NCI-H2227 (cell line): ENCODE data around the gene GLOD5.

Experiments
- DNase-seq: peaks from one replicate; lab custom pipeline; 2025; ENCODE audit not compliant: unreplicated experiment; lab: John Stamatoyannopoulos, UW

The GLOD5 gene

GRCh38 chrX:48761674-48762471 is at the start of gene GLOD5:
TSS of gene GLOD5 (plus strand) at chrX:48761747. CDS start at chrX:48761791, 44 bp downstream.
- DNase-seq = peak; percentile 30

GRCh38 chrX:48711929-48712505 is 49.5 kb upstream of the GLOD5 start:
- no peak for DNase-seq

DNA sequence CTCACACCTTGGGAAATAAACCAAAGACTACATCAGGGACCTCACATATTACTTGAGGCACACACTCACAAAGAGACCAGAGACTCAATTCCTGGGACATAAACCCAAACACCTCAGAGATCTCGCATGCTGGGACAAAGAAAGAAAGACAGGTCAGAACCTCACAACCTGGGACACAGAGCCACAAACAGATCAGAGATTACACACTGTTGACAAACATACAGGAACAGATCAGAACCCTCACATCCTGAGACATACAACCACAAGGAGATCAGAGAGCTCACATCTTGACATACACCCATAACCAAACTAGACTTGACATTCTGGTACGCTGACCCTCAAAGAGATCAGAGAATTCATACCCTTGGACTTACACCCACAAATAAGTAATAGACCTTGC is 47.7 kb upstream of the GLOD5 start:
- no peak for DNase-seq

GRCh38 chrX:48714573-48714972 is 47.0 kb upstream of the GLOD5 start:
- DNase-seq = no peak

DNA sequence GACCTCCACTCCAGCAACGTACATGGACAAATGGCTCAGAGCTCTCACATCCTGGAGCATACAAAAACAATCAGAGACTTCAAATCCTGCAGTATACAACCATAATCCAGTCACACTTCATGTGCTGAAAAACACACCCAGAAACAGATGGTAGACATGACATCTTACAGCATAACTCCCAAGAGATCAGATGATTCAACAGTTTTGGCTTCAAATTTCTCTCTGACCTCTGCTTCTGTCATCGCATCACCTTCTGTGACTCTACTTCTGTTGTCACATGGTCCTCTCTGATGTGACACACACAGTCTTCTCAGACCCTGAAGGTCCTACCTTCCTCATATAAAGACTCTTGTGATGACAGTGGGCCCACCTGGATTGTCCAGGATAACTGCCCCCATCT is 46.5 kb upstream of the GLOD5 start:
- DNase-seq = no peak

- no peak for DNase-seq
Observed at GRCh38 chrX:48715876-48716502, 45.6 kb upstream of the GLOD5 start.

GRCh38 chrX:48719958-48720357 is 41.6 kb upstream of the GLOD5 start:
- DNase-seq = no peak

DNA sequence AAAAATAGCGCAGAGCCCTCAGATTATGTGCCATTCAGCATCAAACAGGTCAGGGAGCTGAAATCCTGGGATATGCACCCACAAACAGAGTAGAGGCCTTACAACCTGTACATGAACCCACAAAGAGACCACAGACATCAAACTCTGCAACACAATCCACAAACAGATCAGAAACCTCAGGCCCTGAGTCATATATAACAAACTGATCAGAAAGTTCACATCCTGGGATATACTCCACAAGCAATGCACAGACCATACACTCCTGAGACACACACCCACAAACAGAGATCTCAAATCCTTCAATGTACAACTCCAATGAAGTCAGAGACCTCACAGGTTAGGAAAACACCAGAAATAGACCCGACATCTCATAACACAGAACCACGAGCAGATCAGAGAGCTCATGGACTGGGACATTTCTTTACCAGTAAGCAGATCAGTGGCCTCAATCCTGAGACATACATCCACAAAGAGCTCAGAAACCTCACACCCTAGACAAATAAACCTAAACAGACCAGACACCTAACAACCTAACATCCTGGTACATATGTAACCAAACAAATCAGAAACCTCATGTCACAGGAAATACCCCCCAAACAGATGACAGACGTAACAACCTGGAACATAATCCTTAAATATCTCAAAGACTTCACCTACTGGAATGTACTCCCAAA is 40.8 kb upstream of the GLOD5 start:
- DNase-seq = no peak

DNA sequence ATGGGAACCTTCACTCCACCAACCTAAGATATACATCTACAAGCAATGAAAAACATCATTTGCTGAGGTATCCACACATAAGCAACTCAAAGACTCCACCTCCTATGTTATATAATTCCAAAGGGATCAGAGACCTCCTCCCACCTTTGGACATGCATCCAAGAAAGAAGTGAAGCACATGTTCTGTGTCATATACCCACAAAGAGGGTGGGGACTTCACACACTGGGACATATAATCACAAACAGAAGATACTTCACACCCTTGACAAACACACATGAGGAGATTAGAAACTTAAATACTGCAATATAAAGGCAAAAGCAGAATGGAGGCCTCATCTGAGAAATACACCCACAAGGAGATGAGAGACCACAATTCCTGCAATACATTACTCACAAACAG is 39.6 kb upstream of the GLOD5 start:
- DNase-seq = no peak

DNA sequence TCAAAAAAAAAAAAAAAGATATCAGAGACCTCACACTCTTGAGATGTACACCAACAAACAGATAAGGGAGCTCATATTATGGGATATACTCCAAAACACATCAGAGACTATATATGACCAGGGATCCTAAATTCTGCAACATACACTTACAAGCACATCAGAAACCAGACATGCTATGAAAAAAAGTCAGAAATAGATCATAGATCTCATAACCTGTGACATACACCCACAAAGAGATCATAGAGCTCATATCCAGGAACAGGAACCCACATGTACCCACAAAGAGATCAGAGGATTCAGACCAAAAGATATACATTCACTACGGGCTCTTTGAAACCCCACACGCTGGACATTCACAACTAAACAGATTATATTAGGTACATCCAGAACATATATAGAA is 35.0 kb upstream of the GLOD5 start:
- no peak for DNase-seq

GRCh38 chrX:48728653-48729052 is 32.9 kb upstream of the GLOD5 start:
- no peak for DNase-seq

- no peak for DNase-seq
Observed at GRCh38 chrX:48736303-48736702, 25.2 kb upstream of the GLOD5 start.

- DNase-seq = no peak
Observed at GRCh38 chrX:48736878-48737212, 24.7 kb upstream of the GLOD5 start.

GRCh38 chrX:48737213-48737938 is 24.2 kb upstream of the GLOD5 start:
- peak; percentile 99 for DNase-seq

GRCh38 chrX:48737940-48738339 is 23.6 kb upstream of the GLOD5 start:
- no peak for DNase-seq

GRCh38 chrX:48741834-48742233 is 19.7 kb upstream of the GLOD5 start:
- DNase-seq = no peak

GRCh38 chrX:48745222-48745621 is 16.3 kb upstream of the GLOD5 start:
- DNase-seq = no peak

DNA sequence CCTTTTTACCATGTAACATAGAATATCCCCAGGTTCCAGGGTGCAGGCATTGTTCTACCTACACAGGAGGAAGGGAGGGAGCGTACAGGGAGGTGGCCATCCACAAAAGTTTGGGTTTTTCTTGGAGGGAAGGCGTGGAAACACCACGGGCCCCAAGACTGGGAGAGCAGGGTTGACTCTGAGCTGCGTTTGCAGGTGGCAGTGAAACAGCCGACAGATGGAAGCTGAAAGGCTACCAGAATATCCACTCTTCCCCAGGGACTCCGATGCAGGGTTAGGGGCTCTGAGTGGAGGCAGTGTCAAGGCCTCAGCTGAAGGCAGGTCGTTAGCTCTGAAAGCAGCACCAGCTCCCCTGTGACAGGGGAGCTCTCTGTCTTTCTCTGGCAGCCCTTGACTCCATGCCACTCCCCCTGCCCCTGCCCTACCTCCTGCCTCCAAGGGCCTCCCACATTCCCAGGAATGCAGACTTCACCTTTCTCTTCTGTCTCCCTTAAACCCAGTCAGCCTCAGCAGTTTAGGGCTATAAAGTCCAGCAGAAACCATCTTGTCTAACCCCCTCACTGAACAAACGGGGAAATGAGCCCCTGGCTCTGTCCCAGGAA is 14.0 kb upstream of the GLOD5 start:
- no peak for DNase-seq

DNA sequence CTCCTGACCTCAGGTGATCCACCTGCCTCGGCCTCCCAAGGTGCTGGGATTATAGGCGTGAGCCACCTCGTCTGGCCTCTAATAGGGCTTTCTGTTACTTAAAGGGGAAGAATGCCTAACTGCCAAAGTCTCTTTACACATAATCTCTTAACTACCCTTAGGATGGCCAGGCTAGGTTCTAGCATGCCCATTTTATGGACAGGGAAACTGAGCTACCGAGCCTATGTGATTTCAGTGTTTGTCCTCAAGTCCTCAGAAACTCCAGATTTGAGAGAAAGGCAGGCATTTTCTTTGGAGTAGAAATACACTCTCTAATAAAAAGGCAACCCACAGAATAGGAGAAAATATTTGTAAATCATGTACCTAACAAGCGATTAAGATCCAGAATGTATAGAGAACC is 12.4 kb upstream of the GLOD5 start:
- no peak for DNase-seq

DNA sequence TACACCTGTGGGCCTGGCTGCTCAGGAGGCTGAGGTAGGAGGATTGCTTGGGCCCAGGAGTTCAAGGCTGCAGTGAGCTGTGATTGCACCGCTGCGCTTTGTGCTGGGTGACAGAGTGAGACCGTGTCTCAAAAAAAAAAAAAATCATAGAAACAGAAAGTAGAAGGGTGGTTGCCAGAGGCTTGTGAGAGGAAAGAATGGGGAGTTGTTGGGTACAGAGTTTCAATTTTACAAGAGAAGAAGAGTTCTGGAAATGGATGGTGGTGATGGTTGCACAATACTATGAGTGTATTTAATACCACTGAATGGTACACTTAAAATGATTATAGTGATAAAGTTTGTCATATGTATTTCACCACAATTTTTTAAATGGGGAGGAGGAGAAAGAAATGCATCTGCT is 10.2 kb upstream of the GLOD5 start:
- DNase-seq = no peak

DNA sequence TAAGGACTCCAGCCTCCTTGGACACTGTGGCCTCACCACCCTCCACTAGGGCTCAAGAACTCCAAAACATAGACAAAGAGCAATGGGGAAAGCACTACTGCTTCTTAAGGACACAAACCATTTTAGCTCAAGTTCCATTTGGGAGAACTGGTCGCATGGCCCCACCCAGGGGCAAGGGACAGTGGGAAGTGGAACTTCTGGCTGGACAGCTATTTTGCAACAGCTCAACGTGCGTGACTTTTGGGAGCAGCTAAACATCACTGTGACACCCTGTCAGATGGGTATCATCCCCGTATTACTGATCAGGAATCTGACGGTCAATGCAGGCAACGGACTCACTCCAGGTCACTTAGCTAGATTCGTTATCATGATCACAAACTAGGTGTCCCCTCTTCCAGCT is 9.0 kb upstream of the GLOD5 start:
- no peak for DNase-seq
